ENCODE results near the gene STMN1. TPM values are rescaled to one million over a fixed set of nuclear protein-coding genes. Genes with fewer than 3 reads are reported as not detected.

Gene STMN1
- total RNA-seq, 4 donors from 2014 or later, result 19.0 to 26.5 (median 24.0) TPM

DNA sequence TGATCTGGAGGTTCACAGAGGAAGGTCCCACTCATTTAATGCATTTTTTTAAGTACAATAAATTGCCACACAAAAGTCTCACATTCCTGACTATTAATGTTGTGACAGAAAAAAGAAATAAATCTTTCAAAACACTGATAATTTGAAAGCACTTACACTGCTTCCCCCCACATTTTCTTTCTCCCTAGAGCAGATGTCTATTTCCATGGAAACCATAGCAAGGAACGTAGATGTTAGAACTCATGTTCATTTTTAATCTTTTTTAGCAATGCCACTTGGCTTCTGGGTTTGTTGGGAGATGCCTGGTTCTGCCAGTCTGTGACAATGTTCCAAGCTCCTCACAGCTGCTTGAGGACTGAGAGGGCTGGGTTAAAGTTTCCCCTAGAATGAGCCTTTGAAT lies 1.9 kb upstream of the STMN1 start:
- WGBS, 2 donors, result 83 to 89% methylated on average over 1 of the region's 1 CpG
- no peak for TF ChIP-seq CTCF (IDR thresholded peaks at IDR 0.05)
- TF ChIP-seq POLR2A (IDR thresholded peaks at IDR 0.05), result no peak
- no peak for DNase-seq (ENCODE audit: low spot score in 2 of 2)
- intact Hi-C loops (cut with DNase I; ENCODE audit: low total_unique reads), result no loop called here
- H3K4me3 ChIP-seq (ENCODE audit: low read depth, poor library complexity, severe bottlenecking), result no peak overlapping the region

- no peak for DNase-seq (ENCODE audit: low spot score in 2 of 2)
- TF ChIP-seq POLR2A (IDR thresholded peaks at IDR 0.05), result no peak
- no peak for TF ChIP-seq CTCF (IDR thresholded peaks at IDR 0.05)
- intact Hi-C loops (cut with DNase I; ENCODE audit: low total_unique reads), result no loop called here
- 77 to 85% methylated on average over 6 of the region's 6 CpGs for WGBS, 2 donors
- H3K4me3 ChIP-seq (ENCODE audit: low read depth, poor library complexity, severe bottlenecking), result no peak overlapping the region
These were observed 1.4 kb upstream of the STMN1 start for GRCh38 chr1:25907601-25908000.

GRCh38 chr1:25906644-25907300 lies 553 bp upstream of the STMN1 start:
- peak; percentile 40 to 90 for DNase-seq (ENCODE audit: low spot score in 2 of 2)
- H3K4me3 ChIP-seq (ENCODE audit: low read depth, poor library complexity, severe bottlenecking), result no peak overlapping the region
- intact Hi-C loops (cut with DNase I; ENCODE audit: low total_unique reads), result no loop called here
- WGBS, 2 donors, result 13 to 17% methylated on average over 24 to 30 of the region's 34 CpGs
- TF ChIP-seq CTCF (IDR thresholded peaks at IDR 0.05) (no peak), POLR2A (IDR thresholded peaks at IDR 0.05) (no peak)

GRCh38 chr1:25904943-25905679 lies 1.1 kb downstream of the STMN1 start:
- peak overlapping the region; percentile 73 for H3K4me3 ChIP-seq (ENCODE audit: low read depth, poor library complexity, severe bottlenecking)
- WGBS, 2 donors, result 1% methylated on average over 24 to 30 of the region's 34 CpGs
- TF ChIP-seq POLR2A (IDR thresholded peaks at IDR 0.05) (no peak), CTCF (IDR thresholded peaks at IDR 0.05) (no peak)
- DNase-seq (ENCODE audit: low spot score in 2 of 2), result peak; percentile 94 to 99
- intact Hi-C loops (cut with DNase I; ENCODE audit: low total_unique reads), result no loop called here

DNA sequence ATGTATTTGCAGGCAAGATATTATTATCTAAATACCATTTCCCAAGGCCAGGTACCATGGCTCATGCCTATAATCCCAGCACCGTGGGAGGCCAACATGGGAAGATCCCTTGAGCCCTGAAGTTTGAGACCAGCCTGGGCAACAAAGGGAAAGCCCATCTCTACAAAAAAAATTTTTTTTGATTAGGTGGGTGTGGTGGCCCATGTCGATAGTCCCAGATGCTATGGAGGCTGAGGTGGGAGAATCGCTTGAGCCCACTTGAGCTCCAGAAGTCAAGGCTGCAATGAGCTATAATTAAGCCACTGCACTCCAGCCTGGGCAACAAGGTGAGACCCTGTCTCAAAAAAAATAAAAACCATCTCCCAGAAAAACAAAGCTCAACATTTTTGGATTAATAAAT lies 2.2 kb downstream of the STMN1 start:
- 53 to 61% methylated on average over 3 of the region's 3 CpGs for WGBS, 2 donors
- TF ChIP-seq POLR2A (IDR thresholded peaks at IDR 0.05) (no peak), CTCF (IDR thresholded peaks at IDR 0.05) (no peak)
- no peak overlapping the region for H3K4me3 ChIP-seq (ENCODE audit: low read depth, poor library complexity, severe bottlenecking)
- DNase-seq (ENCODE audit: low spot score in 2 of 2), result no peak
- intact Hi-C loops (cut with DNase I; ENCODE audit: low total_unique reads), result no loop called here

All from lower leg skin (tissue), 4 donors.